Pericardium fibroblast (primary cell): ENCODE results near the gene SARM1. TPM values are rescaled to one million over a fixed set of nuclear protein-coding genes. Genes with fewer than 3 reads are reported as not detected.

Experiments used
- total RNA-seq: library from RNA; depleted of rRNA; stranded (reverse); fragments of >200 nt; gene quantifications from 2 replicates; pipeline ENCODE4 v1.2.3, GENCODE V29; 2015

SARM1 gene
- total RNA-seq, result 12.9 and 15.6 TPM in 2 replicates

GRCh38 chr17:28371245-28372202 is at the start of gene SARM1:
Gene SARM1 (plus strand): TSS chr17:28371694. CDS start chr17:28372033, 339 bp downstream.

DNA sequence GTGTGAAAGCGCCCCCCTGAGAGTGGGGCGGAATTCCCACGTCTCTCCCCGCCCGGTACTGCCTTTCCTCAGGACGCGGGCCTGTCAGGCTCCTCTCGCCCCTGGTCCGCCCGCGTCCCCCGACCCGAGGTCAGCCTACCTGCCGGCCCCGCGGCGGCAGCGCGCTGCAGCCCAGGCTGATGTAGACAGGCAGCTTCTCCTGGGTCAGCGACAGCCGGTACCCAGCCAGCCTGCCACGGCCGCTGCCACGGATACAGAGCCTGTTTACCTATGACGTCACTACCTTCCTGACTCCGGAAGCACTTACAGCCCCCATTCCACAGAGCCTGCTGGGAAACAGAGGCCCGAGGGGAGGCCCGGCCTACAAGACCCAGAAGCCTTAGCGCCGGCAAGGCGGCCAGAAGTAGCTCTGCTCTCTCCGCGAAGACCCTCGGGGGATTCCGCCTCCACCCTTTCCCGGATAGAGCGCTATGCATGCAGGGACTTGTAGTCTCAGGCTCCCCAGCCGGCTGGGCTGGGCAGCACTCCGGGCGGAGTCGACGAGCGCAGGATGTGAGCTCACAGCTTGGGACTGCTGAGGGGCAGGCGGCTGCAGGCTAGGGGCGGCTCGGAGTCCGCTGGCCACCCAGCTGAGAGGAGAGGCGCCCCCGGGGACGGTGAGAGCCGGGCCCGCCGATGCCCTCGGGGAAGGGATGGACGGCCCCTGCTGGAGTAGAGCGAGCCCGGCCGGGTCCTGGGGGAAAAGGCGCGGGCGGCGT is 36.1 kb upstream of the SARM1 start, which contains the start of the genes IFT20 and TNFAIP1:
IFT20 (minus strand) TSS at position 272 of the 758 bp plus-strand sequence. CDS start 3,487 bp downstream, outside the sequence.
TNFAIP1 (plus strand) TSS at position 561 of the 758 bp plus-strand sequence. CDS start 3,761 bp downstream, outside the sequence.

DNA sequence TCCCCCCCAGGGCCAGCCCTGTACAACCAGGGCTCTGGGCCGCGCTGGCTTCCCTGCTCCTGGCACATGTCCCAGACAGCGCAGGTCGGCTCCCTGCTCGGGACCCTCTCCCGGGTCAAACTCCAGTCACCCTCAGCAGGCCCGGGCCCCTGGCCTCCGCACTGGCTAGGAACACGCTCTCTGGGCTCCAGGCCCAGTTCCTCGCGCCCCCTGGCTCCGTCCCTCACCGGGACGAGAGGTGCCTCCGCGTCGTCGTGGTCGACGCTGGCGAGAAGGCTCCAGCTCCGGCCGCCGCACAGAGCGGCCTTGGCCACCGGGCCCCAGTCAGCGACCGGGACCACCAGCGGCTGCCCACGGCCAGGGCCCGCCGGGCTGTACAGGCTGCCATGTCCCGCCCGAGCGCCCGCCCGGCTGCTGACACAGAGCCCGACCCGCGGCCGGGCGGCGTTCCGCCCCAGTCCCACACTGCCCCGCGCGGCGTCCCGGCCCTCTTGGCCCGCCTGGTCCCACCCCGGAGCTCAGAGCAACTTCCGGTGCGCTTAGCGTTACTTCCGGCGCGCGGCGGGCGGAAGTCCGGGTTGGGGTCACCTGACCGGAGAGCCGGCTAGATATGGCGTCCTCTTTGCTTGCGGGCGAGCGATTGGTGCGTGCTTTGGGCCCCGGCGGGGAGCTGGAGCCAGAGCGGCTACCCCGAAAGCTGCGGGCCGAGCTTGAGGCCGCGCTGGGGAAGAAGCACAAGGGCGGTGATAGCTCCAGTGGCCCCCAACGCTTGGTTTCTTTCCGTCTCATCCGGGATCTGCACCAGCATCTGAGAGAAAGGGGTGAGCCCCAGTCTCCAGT is 14.2 kb upstream of the SARM1 start, which contains the start of gene POLDIP2:
POLDIP2 (minus strand) TSS at position 467 of the 840 bp plus-strand sequence; CDS start at position 388, 79 bp downstream.

DNA sequence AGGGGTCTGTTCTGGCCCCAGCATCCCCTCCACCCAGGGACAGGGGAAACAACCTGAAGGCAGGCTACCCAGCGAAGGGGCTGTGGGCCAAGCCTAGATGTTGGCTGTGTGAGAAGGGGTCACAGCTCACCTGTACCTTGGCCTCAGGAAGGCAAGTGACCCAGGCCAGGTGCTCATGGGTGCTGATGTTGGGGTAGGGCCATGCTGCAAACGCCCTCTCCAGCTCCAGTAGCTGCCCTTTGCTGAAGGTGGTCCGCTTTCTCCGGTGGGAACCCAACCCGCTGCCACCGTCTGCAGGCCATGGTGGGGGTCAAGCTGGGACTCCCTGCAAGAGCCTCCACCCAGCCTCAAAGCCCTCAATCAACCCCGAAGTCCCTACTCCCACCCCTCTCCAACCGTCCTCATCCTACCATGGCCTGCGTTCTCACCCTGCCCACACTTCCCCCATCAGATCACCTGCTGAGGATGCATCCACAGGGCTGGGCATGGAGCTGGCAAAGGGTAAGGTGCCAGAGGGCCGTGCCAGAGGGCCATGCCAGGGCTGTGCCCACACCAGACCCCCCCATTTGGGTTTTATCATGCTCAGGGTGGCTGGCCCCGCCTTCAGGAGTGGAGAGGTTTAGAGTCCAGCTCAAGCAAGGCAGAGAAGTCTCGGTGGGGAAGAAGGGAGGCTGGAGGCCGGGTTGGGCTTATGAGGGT is 6.7 kb upstream of the SARM1 start, which contains the start of gene SEBOX:
SEBOX (minus strand) TSS at position 535 of the 699 bp plus-strand sequence; CDS start at position 487, 48 bp downstream.

DNA sequence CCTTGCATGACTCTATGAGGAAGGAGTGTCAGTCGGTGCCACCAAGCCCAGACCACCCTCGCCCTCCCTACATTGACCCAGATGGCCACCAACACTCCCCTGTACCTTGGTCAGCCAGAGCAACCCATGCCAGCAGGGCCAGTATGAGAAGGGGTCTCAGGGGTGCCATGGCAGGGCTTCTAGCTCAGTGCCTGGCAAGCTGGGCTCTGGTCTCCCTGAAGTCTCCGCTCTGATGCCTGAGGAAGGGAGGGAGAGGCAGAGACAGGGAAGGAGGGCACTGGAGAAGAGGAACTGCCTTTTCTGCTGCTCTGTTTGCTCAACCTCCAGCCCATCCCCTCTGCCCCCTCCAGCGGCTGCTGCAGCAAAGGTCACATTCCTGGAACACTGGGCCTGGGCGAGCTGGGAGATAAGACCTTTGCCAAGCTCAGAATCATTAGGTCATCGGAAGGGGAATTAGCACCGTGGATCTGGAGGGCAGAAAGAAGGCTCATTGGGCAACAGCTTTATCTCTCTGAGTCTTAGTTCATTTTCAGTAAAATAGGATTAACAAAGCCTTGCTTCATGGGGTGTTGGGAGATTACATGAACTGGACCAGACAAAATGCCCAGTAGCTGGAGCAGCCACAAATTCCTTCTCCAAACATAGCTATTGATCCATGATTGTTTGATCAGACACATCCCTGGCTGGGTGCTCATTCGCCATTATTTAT is 1.3 kb upstream of the SARM1 start, which contains the start of gene VTN:
VTN (minus strand) TSS at position 273 of the 709 bp plus-strand sequence; CDS start at position 169, 104 bp downstream.

DNA sequence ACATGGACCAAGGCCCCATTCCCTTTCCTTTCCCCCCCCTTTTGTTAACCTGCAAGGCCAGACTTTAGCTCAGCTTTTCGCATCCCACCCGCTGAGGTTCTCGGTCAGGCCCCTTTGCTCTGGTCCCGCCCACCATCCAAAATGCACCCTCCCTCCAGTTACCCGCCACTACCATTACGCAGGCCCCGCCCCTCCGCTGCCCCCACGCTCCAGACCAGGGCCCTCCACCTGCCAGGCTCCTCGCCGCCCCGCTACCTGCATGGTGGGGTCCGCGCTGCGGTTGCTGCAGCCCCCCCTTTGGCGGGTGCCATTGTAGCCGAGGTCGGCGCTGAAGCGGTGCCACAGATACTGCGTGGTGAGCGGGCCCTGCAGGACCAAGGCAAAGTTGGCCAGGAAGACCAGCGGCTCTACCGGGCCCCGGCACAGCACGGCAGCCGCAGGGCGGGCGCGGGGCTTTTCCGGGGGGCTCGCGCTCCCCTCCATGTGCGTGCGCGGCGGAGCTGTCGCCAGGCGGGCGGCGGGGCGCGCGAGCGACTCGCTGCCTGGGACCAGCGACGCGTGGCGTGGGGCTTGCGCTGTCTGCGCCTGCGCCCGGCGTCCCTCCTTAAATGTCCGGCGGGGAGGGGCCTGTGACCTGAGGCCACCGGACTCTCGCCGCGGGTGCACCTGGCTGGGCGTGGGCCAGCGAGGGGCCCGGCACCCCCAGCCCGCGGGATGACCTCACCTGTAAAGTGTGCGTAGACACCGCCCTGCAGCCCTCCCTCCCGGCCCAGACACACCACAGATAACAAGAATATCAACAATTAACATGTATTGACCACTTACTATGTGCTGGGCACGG is 34.4 kb downstream of the SARM1 start, which contains the start of gene SLC46A1:
SLC46A1 (minus strand) TSS at position 581 of the 841 bp plus-strand sequence; CDS start at position 483, 98 bp downstream.

Other genes starting within 250 kb of the SARM1 start
- 21.5 and 22.5 TPM in 2 replicates for gene TMEM97, start 52.5 kb upstream of the SARM1 start, total RNA-seq
- gene IFT20, start 36.2 kb upstream of the SARM1 start, total RNA-seq, result 46.5 and 65.3 TPM in 2 replicates
- 26.9 and 42.0 TPM in 2 replicates for gene TNFAIP1, start 35.9 kb upstream of the SARM1 start, total RNA-seq
- gene POLDIP2, start 14.2 kb upstream of the SARM1 start, total RNA-seq, result 70.8 and 80.8 TPM in 2 replicates
- not detected in 2 replicates for gene SEBOX, start 6.5 kb upstream of the SARM1 start, total RNA-seq
- 17.4 and 23.3 TPM in 2 replicates for gene VTN, start 1.4 kb upstream of the SARM1 start, total RNA-seq
- gene SLC46A1, start 34.5 kb downstream of the SARM1 start, total RNA-seq, result 2.3 and 3.7 TPM in 2 replicates
- not detected in 2 replicates for gene SLC13A2, start 102.0 kb downstream of the SARM1 start, total RNA-seq
- gene FOXN1, start 134.7 kb downstream of the SARM1 start, total RNA-seq, result 0.12 TPM in 1 of 2 replicates, not detected in the other
- 36.6 and 39.7 TPM in 2 replicates for gene UNC119, start 180.9 kb downstream of the SARM1 start, total RNA-seq
- gene PIGS, start 199.8 kb downstream of the SARM1 start, total RNA-seq, result 56.1 and 82.5 TPM in 2 replicates
- gene ALDOC, start 205.2 kb downstream of the SARM1 start, total RNA-seq, result 69.6 and 136 TPM in 2 replicates
- gene SPAG5, start 227.3 kb downstream of the SARM1 start, total RNA-seq, result 2.7 and 3.7 TPM in 2 replicates
- 1.3 and 8.6 TPM in 2 replicates for gene RSKR, start 242.5 kb downstream of the SARM1 start, total RNA-seq